Measurements from ENCODE around the gene PACSIN1.

Gene PACSIN1

DNA sequence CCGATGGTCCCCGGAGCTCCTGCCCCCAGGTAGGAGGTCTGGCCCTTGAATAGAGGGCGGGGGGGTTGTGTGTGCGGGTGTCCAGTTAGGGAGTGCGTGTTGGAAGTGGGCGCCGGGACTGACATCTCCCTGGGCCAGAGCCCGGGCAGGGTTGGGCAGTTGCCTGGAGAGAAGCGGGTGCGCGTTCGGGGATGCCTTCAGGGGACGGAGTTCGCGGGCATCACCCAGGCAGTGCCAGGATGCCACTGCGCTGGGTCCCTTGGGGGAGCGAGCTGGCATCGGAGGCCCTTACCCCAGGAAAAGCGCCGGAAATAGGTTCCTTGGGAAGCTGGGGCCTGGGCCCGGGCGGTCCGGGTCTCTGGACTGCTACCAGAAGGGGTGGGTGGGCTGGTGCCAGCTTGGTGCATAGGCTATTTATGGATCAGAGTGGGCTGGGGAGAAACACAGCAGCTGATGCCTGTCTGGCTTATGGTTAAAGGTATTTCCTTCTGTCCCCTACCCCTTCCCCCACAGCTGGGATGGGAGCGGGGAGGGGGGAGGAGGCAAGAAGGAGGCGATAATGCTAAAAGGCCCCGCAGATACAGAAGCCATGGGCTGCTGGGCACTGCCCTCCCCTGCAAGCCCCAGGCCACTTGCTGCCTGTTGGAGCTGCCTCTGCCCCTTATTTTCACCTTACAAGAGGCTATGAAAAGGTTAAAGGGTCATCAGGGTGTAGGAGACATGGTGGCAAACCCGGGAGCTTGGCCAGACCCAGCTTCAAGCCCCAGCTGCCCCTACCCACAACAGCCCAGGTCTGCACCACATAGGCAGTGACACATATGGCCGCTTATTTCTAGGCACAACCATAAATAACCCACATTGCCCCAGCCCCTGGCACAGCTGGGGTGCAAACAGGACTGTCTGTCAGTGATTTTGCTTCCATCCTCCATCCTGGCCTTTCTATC is 638 bp downstream of the PACSIN1 start:
- no peaks in the 10 kb centered on the region for H3K9me3 ChIP-seq
- peaks cover 4% of the 10 kb centered on the region; the same call in 1 of the 2 replicates for H3K4me1 ChIP-seq
- no peak for DNase-seq
- H3K27me3 ChIP-seq, result no peaks in the 10 kb centered on the region
- TF ChIP-seq, protein P1, sequence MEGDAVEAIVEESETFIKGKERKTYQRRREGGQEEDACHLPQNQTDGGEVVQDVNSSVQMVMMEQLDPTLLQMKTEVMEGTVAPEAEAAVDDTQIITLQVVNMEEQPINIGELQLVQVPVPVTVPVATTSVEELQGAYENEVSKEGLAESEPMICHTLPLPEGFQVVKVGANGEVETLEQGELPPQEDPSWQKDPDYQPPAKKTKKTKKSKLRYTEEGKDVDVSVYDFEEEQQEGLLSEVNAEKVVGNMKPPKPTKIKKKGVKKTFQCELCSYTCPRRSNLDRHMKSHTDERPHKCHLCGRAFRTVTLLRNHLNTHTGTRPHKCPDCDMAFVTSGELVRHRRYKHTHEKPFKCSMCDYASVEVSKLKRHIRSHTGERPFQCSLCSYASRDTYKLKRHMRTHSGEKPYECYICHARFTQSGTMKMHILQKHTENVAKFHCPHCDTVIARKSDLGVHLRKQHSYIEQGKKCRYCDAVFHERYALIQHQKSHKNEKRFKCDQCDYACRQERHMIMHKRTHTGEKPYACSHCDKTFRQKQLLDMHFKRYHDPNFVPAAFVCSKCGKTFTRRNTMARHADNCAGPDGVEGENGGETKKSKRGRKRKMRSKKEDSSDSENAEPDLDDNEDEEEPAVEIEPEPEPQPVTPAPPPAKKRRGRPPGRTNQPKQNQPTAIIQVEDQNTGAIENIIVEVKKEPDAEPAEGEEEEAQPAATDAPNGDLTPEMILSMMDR (IDR thresholded peaks at IDR 0.05; ENCODE audit: low read depth, low read length), result no peak
- no peaks in the 10 kb centered on the region for H3K36me3 ChIP-seq
- peak overlapping the region; percentile 49 for H3K4me3 ChIP-seq (ENCODE audit: low read depth, low read length)

DNA sequence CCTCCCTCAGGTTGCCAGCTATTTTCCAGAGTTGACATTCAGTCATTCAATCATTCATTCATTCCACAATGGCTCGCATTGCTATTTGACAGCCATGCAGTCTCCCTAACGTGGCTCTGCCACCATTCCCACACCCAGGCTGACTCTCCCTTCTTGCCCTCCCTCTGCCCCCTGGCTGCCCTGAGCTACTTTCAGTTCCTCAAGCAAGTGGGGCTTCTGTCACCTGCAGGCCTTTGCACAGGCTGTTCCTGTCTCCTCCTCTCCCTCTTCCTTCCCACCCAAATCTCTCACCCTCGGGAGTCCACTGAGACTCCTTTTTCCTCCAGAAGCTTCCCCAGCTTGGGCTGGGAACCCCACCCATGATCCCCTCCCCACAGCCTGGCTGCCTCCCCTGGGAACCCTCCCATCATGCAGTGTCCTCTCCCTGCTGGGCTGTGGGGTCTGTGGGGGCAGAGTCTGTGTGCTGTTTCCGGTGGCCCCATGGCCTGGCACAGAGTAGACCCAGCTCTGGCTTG is 2.6 kb downstream of the PACSIN1 start:
- Histone ChIP-seq H3K9me3 (no peaks in the 10 kb centered on the region), H3K4me1 (no peaks in the 10 kb centered on the region), H3K36me3 (no peaks in the 10 kb centered on the region), H3K27me3 (no peaks in the 10 kb centered on the region), H3K4me3 (ENCODE audit: low read depth, low read length) (no peak overlapping the region)
- no peak for DNase-seq
- TF ChIP-seq, protein P1 (IDR thresholded peaks at IDR 0.05; ENCODE audit: low read depth, low read length), result no peak

DNA sequence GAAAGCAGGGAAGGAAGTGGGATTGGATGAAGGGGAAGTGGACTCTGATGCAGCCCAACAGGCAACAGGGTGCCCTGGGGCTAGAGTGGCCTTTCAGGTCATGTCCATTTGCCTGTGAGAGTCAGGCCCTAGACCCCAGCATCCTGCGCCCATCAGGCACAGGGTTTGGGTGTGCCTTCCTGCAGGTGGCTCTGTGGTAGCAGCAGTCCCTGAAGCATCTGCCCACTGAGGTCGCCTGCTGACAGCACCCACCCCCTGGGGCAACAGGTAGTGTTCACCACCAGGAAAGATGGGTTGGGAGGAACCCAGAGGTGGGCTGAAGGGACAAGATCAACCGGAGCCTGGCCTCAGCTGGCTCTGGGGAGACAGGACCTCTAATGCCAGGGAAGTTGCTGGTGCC is 3.6 kb downstream of the PACSIN1 start:
- TF ChIP-seq, protein P1 (IDR thresholded peaks at IDR 0.05; ENCODE audit: low read depth, low read length), result no peak
- H3K27me3 ChIP-seq, result no peaks in the 10 kb centered on the region
- H3K9me3 ChIP-seq, result no peaks in the 10 kb centered on the region
- no peak for DNase-seq
- H3K36me3 ChIP-seq, result no peaks in the 10 kb centered on the region
- no peak overlapping the region for H3K4me3 ChIP-seq (ENCODE audit: low read depth, low read length)
- H3K4me1 ChIP-seq, result no peaks in the 10 kb centered on the region

DNA sequence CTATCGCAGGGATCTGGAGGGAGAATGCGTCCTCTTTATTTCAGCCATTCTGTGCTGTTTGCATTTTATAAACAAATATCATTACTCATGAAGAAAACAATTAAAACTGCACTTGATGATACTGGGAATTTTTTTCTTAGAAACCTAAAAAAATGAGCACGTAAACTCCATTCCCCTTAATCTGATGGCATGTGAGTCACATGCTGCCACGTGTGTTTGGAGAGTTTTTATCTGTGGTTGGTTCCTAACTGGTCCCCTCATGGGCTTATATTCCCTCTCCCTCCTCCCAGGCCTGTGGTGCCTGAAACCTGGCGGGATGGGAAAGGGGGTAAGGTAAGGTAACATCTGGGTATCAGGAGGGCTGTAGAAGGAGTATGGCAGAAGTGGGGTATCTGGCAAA is 6.5 kb downstream of the PACSIN1 start:
- TF ChIP-seq, protein P1 (IDR thresholded peaks at IDR 0.05; ENCODE audit: low read depth, low read length), result no peak
- Histone ChIP-seq H3K27me3 (no peaks in the 10 kb centered on the region), H3K4me3 (ENCODE audit: low read depth, low read length) (no peak overlapping the region), H3K9me3 (no peaks in the 10 kb centered on the region), H3K36me3 (no peaks in the 10 kb centered on the region), H3K4me1 (no peaks in the 10 kb centered on the region)
- no peak for DNase-seq

DNA sequence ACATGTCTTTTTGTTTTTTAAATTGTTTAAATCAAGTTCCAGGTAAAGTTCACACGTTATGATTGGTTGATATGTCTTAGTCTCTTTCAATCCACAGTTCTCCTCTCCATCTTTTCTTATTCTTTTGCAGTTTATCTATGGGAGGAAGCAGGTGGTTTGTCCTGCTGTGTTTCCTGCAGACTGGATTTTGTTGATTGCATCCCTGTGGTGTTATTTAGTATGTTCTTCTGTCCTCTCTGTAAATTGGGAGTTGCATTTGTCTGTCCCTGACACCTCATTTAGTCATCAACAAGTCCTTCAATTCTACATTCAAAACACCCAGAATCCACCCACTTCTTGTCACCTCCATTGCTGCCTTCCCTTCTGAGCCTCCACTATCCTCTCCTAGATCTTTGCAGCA is 8.1 kb downstream of the PACSIN1 start:
- Histone ChIP-seq H3K4me3 (ENCODE audit: low read depth, low read length) (no peak overlapping the region), H3K9me3 (no peaks in the 10 kb centered on the region), H3K27me3 (no peaks in the 10 kb centered on the region), H3K4me1 (no peaks in the 10 kb centered on the region), H3K36me3 (no peaks in the 10 kb centered on the region)
- DNase-seq, result no peak
- TF ChIP-seq, protein P1 (IDR thresholded peaks at IDR 0.05; ENCODE audit: low read depth, low read length), result no peak

DNA sequence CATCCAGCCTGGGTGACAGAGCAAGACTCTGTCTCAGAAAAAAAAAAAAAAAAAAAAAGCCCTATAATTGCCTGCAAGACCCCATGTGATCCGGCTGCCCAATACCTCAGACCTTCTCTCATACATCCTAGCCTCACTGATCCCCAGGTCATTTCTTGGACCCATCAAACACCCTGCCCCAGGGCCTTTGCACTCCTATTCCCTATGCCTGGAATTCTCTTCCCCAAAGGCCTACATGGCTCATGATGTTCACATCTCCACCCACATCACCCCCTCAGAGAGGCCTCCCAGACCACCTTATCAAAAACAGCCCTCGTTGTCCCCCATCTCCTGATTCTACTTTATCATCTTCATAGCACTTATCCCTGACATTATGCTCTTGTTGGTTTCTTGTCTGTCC is 8.9 kb downstream of the PACSIN1 start:
- Histone ChIP-seq H3K36me3 (no peaks in the 10 kb centered on the region), H3K4me3 (ENCODE audit: low read depth, low read length) (no peak overlapping the region), H3K4me1 (no peaks in the 10 kb centered on the region), H3K9me3 (no peaks in the 10 kb centered on the region), H3K27me3 (no peaks in the 10 kb centered on the region)
- TF ChIP-seq, protein P1 (IDR thresholded peaks at IDR 0.05; ENCODE audit: low read depth, low read length), result no peak
- no peak for DNase-seq
